HEK293 (cell line): ENCODE data around the gene PDGFD.

ENCODE experiments used
- ATF2 ChIP-seq: fragments of 450-650 bp; formaldehyde crosslinking; IDR thresholded peaks from 2 replicates; pipeline ENCODE4 v1.5.1; 2016; ENCODE audit warnings: missing biosample characterization, missing genetic modification characterization, low read depth
- ZNF239 ChIP-seq: fragments of 450-650 bp; formaldehyde crosslinking; IDR thresholded peaks from 2 replicates; pipeline ENCODE4 v1.5.1; 2016; ENCODE audit warnings: missing biosample characterization, missing genetic modification characterization
- ZNF701 ChIP-seq: fragments of 450-650 bp; formaldehyde crosslinking; IDR thresholded peaks from 2 replicates; pipeline ENCODE4 v1.5.1; 2016; ENCODE audit warnings: missing biosample characterization, missing genetic modification characterization

- no peak for TF ChIP-seq ZNF239
- no peak for TF ChIP-seq ZNF701 (tag by site-specific recombination)
- TF ChIP-seq ATF2 (tag by site-specific recombination), result no peak
Measured at GRCh38 chr11:103881584-103881983, 282.4 kb downstream of the PDGFD start.
